GM12878 (cell line): Measurements from ENCODE around the gene SNX15. TPM values are rescaled to one million over a fixed set of nuclear protein-coding genes. Genes with fewer than 3 reads are reported as not detected.

Source experiments
- CBFB ChIP-seq: IDR thresholded peaks from 2 replicates; pipeline ENCODE4 v1.6.1; 2016; ENCODE audit warnings: antibody characterized with exemption, low read depth
- CEBPZ ChIP-seq: fragments of 150-350 bp; IDR thresholded peaks from 2 replicates; pipeline ENCODE4 v1.6.1; 2016; ENCODE audit warnings: low read depth, low read length
- CTCF ChIP-seq, 3 experiments: IDR thresholded peaks in 2 of 3; conservative IDR thresholded peaks in 1 of 3; 2 replicates each; pipeline ENCODE4 v1.5.1; 2011; ENCODE audit warnings: low read depth in 3 of 3, low read length in 3 of 3, mild to moderate bottlenecking in 3 of 3, control low read depth in 2 of 3, moderate library complexity in 2 of 3, inconsistent platforms in 1 of 3, mixed read lengths in 1 of 3; ENCODE audit not compliant: control insufficient read depth in 2 of 3, insufficient read depth in 1 of 3; ENCODE audit errors: extremely low read depth in 1 of 3
- GATAD2B ChIP-seq: fragments of 450-650 bp; conservative IDR thresholded peaks from 2 replicates; pipeline ENCODE4 v1.6.1; 2017; ENCODE audit warnings: low read depth, mild to moderate bottlenecking, moderate library complexity
- IKZF1 ChIP-seq: fragments of 450-650 bp; conservative IDR thresholded peaks from 2 replicates; pipeline ENCODE4 v1.6.1; 2017; ENCODE audit warnings: antibody characterized with exemption, mild to moderate bottlenecking
- IRF4 ChIP-seq: IDR thresholded peaks from 2 replicates; pipeline ENCODE4 v1.6.1; 2011; ENCODE audit warnings: low read depth, low read length
- REST ChIP-seq: IDR thresholded peaks from 2 replicates; pipeline ENCODE4 v1.6.1; 2012; ENCODE audit warnings: mild to moderate bottlenecking, low read depth, low read length
- SKIL ChIP-seq: fragments of 450-650 bp; IDR thresholded peaks from 2 replicates; pipeline ENCODE4 v1.6.1; 2017; ENCODE audit warnings: mild to moderate bottlenecking, low read depth, inconsistent platforms; ENCODE audit not compliant: poor library complexity, severe bottlenecking
- SUPT20H ChIP-seq: IDR thresholded peaks from 2 replicates; pipeline ENCODE4 v1.6.1; 2011; ENCODE audit warnings: low read depth, mild to moderate bottlenecking, low read length, moderate library complexity, borderline replicate concordance; ENCODE audit not compliant: control insufficient read depth
- SUZ12 ChIP-seq: fragments of 200-600 bp; sonication (generic); IDR thresholded peaks from one replicate; pipeline ENCODE4 v1.6.1; 2018; ENCODE audit warnings: antibody characterized with exemption, mild to moderate bottlenecking; ENCODE audit not compliant: unreplicated experiment
- TAF1 ChIP-seq: IDR thresholded peaks from 2 replicates; pipeline ENCODE4 v1.6.1; 2011; ENCODE audit warnings: mild to moderate bottlenecking, low read depth, low read length, borderline replicate concordance
- ZNF687 ChIP-seq: fragments of 450-650 bp; IDR thresholded peaks from 2 replicates; pipeline ENCODE4 v1.6.1; 2017; ENCODE audit warnings: mild to moderate bottlenecking, moderate library complexity
- polyA plus RNA-seq, 11 experiments: library from polyadenylated mRNA; depleted of rRNA in 4 of 11; unstranded in 6 of 11; stranded (reverse) in 5 of 11; fragments of >200 nt; fragmentation: Nextera tagmentation in 4 of 11; fragmentation: Illumina TruSeq in 1 of 11; extraction: Ambion mirVana in 4 of 11; extraction: Trizol in 1 of 11; gene quantifications; 1 replicate in 1 of 11; 2 replicates in 10 of 11; pipeline versions ENCODE4 v1.2.1 to v1.2.3, GENCODE V29; 2011 to 2016; ENCODE audit warnings: inconsistent platforms in 2 of 11, missing spikeins in 2 of 11, low read depth in 1 of 11
- total RNA-seq, 4 experiments: library from RNA; depleted of rRNA in 3 of 4; stranded (reverse); fragments of >200 nt in 3 of 4; fragmentation: Illumina TruSeq in 1 of 4; extraction: Trizol in 1 of 4; gene quantifications; 2 replicates each; pipeline versions ENCODE4 v1.2.1 to v1.2.3, GENCODE V29; 2013 to 2021

The SNX15 gene
- total and polyA plus RNA-seq, 10 of the 15 experiments (the other 5 are each of a cell fraction or from before 2014, with no cell fraction given) = 2.4 to 24.0 (median 16.1) TPM

- TF ChIP-seq REST = 0 out of 2 replicates have a peak, but pooled peaks have one; percentile 9
- TF ChIP-seq IKZF1 = peak; percentile 77
- no peak for TF ChIP-seq CTCF (IDR thresholded peaks at IDR 0.05 in 2 of 3, conservative IDR thresholded peaks at IDR 0.05 in 1 of 3; ENCODE audit: control insufficient read depth in 2 of 3, extremely low read depth in 1 of 3, insufficient read depth in 1 of 3, low read depth in 3 of 3, low read length in 3 of 3)
- peak; percentile 55; the same call in 1 of the 2 replicates for TF ChIP-seq TAF1
- no peak for TF ChIP-seq SKIL
- TF ChIP-seq SUZ12 = no peak
- TF ChIP-seq SUPT20H = no peak
- TF ChIP-seq ZNF687 = 0 out of 2 replicates have a peak, but pooled peaks have one; percentile 25
- TF ChIP-seq CBFB = peak; percentile 63
- TF ChIP-seq IRF4 = peak; percentile 43; the same call in 1 of the 2 replicates
- peak; percentile 96 for TF ChIP-seq GATAD2B
- TF ChIP-seq CEBPZ = no peak
These were observed 56.8 kb downstream of the SNX15 start, which contains the start of the genes CDCA5 and ZFPL1 (continued) for GRCh38 chr11:65083834-65084597.
